ENCODE data around the gene MAPK11. TPM values are rescaled to one million over a fixed set of nuclear protein-coding genes. Genes with fewer than 3 reads are reported as not detected.

Gene MAPK11
- 24.2 TPM for total RNA-seq
- long read RNA-seq, partial matches to known transcripts: 0 of 2 reads
- long read RNA-seq, other reads (novel, unspliced or antisense): 0 of 2 reads

- DNase-seq (ENCODE audit: low spot score): no peak
Measured at GRCh38 chr22:50269970-50270665, at the start of gene MAPK11. TSS of gene MAPK11 (minus strand) at chr22:50270380. CDS start at chr22:50270292, 88 bp downstream.

DNA sequence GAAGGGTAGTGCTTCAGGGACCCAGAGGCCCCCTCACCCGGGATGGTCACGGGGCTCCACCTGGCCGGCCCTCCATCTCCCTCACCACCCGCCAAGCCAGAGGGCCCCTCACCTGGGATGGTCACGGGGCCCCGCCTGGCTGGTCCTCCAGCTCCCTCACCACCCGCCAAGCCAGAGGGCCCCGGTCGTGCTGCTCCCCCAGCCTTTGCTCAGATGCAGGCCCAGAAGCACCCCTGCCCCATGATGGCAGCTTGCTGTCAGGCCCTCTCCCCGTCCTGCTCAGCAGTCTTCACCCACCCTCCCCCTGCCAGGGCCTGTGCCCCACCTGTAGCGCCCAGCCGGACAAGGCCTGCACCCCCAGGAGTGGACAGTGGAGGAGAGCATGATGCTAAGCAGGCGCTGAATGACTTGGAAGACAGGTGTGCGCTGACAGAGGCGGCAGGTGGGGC lies 49.3 kb upstream of the MAPK11 start:
- peak; percentile 89 for DNase-seq (ENCODE audit: low spot score)

DNA sequence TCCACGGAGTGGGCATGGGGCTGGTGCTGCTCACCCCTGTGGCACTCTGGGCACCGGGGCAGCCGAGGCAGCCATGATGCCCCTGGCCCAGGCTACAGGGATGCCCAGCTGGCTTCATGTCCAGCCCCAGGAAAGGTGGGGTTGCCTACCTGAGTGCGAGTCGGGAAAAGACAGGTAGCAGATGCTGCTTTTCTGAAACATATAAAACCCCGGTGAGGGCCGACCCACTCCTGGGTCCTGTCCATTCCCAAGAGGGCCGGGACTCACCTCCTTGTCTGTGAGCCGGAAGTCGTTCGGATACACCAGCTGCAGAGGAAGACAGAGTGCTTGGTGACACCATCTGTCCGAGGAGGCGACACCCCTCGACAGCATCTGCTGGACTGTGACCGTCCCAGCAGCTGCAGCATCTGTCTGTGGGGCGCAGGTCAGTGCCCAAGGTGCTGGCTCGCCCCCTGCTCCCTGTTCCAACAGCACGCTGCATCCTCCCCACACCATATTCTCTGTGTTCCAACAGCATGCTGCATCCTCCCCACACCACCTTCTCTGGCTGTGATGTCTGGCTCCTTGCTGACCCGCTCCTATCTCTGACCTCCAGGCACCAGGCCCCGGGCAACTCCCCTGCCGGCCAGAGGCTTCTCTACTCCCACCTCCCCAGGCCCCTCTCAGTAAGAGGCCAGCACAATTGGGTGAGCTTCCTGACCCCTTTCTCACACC lies 48.7 kb upstream of the MAPK11 start:
- peak; percentile 85 for DNase-seq (ENCODE audit: low spot score)

DNA sequence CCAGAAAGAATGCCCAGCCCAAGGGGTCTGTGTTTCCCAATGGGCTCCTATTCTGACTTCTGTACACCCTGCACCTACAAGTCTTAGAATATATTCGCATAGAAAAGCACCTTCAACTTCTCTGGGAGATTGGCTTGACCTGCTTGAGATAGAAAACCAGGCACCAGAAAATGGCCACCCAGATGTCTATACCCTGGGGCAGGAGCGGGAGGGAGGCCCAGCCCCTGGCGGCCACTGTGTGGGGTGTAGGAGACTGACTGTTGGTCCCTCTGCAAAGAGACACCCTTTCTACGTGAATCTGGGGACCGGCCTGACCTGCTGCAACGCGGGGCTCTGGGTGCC lies 48.1 kb upstream of the MAPK11 start:
- DNase-seq (ENCODE audit: low spot score): no peak

DNA sequence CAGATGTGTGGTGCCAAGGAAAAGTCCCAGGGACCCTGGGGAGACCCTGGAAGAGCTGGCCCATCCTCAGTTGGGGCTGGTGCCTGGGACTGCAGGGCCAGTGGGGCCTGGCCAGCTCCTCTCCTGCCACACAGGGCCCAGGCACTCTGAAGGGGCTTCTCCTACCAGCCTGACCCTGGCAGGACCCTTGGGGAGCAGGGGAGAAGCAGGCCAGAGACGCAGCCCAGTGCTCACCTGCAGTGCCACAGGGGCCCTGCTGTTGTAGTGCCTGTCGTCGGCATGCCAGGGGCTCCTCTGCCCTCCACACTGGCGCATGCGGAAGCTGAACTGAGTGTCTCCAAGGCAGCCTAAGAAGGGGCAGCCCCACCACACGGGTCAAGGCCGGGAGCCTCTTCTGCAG lies 47.5 kb upstream of the MAPK11 start:
- peak; percentile 86 for DNase-seq (ENCODE audit: low spot score)

DNA sequence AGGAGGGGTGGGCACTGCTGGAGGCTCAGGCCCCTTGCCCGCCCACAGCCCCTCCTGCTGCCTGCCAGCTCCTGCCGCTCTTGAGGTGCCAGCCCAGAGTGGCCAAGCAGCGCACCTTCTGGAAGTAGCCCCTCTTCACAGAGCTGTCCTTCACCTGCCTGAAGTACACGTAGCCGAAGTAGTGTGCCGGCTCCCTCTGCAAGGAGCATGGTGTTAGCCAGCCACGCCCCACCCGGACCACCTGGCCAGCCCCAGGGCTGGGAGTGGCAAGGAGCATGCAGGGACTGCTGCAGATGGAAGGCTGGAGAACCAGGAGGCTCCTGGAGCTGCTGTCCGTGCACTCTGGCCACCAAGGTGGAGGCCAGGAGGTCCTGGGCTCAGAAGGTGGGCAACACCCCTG lies 47.0 kb upstream of the MAPK11 start:
- DNase-seq (ENCODE audit: low spot score): no peak

DNA sequence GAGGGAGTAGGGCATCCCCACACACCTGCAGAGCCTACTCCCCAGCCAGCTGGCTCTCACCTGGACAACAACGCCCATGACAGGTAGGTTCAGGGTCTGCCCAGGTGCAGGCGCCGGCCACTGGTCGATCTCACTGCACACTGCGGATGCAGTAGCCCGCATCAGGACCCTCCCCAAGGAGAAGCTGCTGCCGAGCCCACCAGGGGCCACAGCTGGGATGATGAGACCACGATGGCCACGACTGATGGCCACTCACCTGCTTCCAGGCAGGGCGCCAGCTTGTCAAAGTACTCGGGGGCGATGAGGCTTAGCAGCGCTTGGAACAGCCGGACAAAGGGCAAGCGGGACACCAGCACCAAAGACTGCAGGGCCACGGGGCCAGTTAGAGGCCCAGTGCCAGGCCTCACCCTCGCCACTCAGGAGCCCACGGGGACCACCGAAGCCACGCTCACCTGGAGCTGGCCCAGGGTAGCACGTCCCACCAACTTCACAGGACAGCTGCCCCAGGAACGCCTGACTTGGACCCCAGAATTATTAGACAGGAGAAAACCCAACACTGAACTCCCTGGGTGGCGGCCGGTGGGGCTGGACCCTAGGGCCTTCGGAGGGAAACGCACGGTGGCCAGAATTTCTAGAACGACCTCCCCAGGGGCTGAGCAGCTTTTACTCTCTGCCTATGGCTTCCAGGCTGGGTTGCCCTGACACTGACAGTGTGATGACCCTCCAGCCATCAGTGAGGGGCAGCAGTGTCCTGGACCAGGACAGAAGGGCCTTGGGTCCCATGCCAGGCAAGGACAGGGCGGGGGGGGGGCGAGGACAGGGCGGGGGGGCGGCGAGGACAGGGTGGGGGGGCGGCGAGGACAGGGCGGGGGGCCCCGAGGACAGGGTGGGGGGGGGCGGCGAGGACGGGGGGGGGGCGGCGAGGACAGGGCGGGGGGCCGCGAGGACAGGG lies 46.2 kb upstream of the MAPK11 start:
- DNase-seq (ENCODE audit: low spot score): peak; percentile 85

DNA sequence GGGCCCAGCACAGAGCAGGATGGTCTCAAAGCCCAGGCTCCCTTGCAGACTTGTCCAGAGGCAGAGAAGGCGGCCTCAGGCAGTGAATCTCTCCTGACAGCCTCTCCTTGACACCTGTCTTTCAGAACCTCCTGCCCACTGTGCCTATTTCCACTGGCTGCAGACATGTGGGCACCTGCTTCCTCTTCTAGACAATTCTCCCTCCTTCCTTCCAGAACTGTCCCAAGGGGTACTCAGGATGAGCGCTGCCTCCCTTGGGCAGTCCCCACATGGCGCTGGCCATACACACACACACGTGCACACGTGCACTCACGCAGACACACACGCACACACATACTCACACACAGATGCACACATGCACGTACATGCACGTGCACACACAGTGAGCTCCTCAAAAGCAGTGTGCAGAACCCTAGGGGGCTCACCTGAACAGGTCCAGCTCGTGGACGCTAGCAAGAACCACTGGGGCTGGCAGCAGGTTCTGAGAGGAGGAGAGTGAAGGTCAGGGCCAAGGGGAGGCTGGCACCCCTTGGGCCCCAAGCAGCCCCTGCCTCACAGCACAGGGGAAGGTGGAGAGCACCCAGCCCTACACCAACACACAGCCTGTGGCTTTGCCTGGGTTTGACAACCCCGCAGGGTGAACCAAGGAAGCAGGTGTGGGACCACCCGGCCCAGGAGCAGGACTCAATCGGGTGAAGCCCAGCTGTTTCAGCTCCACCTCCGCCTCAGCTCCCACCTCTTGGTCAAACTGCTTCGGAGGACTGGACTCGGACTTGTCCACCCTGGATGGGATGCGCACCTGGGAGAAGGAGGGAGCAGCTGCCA lies 45.3 kb upstream of the MAPK11 start:
- DNase-seq (ENCODE audit: low spot score): no peak

- peak; percentile 90 for DNase-seq (ENCODE audit: low spot score)
Measured at GRCh38 chr22:50314455-50315288, 44.5 kb upstream of the MAPK11 start.

- DNase-seq (ENCODE audit: low spot score): no peak
Measured at GRCh38 chr22:50314081-50314454, 43.9 kb upstream of the MAPK11 start.

DNA sequence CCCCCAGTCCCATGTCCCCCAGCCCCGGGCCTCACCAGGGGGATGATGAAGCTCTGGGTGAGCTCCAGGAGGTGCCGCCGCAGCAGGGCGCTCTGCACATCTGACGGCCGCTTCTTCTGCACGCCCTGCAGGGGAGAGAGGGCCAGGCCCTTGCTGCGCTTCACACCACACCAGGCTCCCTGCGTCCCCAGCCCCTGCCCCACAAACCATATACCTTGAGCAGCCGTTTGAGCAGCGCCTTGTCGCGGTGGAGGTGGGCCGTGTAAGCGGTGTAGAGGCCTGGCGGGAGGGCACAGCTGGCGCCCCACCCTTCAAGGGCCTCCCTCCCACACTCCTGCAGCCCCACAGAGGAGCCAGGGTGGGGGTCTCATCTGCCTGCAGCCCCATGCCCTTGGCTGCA lies 43.4 kb upstream of the MAPK11 start:
- DNase-seq (ENCODE audit: low spot score): no peak

GRCh38 chr22:50313021-50313420 lies 42.8 kb upstream of the MAPK11 start:
- DNase-seq (ENCODE audit: low spot score): no peak

GRCh38 chr22:50312371-50312770 lies 42.2 kb upstream of the MAPK11 start:
- no peak for DNase-seq (ENCODE audit: low spot score)

GRCh38 chr22:50311606-50312351 lies 41.6 kb upstream of the MAPK11 start:
- DNase-seq (ENCODE audit: low spot score): no peak

GRCh38 chr22:50310949-50311444 lies 40.8 kb upstream of the MAPK11 start:
- DNase-seq (ENCODE audit: low spot score): no peak

GRCh38 chr22:50310031-50310722 lies 40.0 kb upstream of the MAPK11 start:
- no peak for DNase-seq (ENCODE audit: low spot score)

- no peak for DNase-seq (ENCODE audit: low spot score)
Measured at GRCh38 chr22:50309601-50309991, 39.4 kb upstream of the MAPK11 start.

DNA sequence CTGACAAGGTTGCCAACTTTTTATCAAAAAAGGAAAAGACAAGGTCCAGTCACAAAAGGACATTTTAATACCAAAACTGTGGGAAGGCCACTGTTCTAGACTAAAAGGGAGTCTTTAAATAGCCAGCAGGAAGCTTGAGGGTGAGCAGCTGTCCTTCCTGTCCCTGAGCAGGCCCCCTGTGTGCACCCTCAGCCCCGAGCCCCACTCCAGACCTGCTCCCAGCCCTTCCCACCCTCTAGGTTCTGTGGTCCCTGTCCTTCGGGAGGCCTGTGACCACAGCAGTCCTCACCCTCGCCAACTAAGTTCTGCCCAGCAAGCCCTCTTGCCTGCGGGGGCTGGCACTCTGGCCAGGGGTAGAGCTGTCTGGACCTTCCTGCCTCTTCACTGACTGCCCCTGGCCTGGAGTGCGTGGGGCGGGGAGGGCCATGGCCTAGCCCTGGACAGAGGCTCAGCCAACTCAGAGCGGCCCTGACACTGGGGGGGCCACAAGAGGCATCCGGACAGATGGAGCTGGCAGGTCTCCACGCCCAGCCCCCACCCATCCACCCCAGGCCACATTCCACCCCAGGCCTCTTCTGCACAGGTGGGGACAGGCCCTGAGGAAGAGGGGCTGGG lies 38.9 kb upstream of the MAPK11 start:
- no peak for DNase-seq (ENCODE audit: low spot score)

Data from mesenteric fat pad (tissue), 1 donor.